Neural cell (in vitro differentiated cells): Measurements from ENCODE around the gene C1orf74. TPM values are rescaled to one million over a fixed set of nuclear protein-coding genes. Genes with fewer than 3 reads are reported as not detected.

Experiments
- H2AFZ ChIP-seq: fragments of 200-600, 300-800 bp; sonication (generic), shearing (Covaris generic); 2 replicates; pipeline ENCODE4 v1.6.0; 2014; ENCODE audit warnings: low read depth, mild to moderate bottlenecking, antibody characterized with exemption, low read length, moderate library complexity
- H3F3A ChIP-seq: fragments of 200-600 bp; shearing (Covaris generic); 2 replicates; pipeline ENCODE4 v1.6.1; 2016; ENCODE audit warnings: mild to moderate bottlenecking, moderate library complexity, mixed read lengths, antibody characterized with exemption, low read length; ENCODE audit not compliant: insufficient read depth, poor library complexity, severe bottlenecking
- H3K27ac ChIP-seq: fragments of 200-600, 300-800 bp; sonication (generic), shearing (Covaris generic); 2 replicates; pipeline ENCODE4 v1.5.1; 2014; ENCODE audit warnings: mild to moderate bottlenecking, low read length, moderate library complexity
- H3K27me3 ChIP-seq: fragments of 300-800, 200-600 bp; sonication (generic), shearing (Covaris generic); 2 replicates; pipeline ENCODE4 v1.6.0; 2014; ENCODE audit warnings: mild to moderate bottlenecking, low read depth, low read length, moderate library complexity; ENCODE audit not compliant: insufficient read depth
- H3K36me3 ChIP-seq: fragments of 300-800, 200-600 bp; sonication (generic), shearing (Covaris generic); 2 replicates; pipeline ENCODE4 v1.5.1; 2014; ENCODE audit warnings: mild to moderate bottlenecking, antibody characterized with exemption, low read length, moderate library complexity; ENCODE audit not compliant: insufficient read depth
- H3K4me2 ChIP-seq: fragments of 300-800, 200-600 bp; sonication (generic), shearing (Covaris generic); 2 replicates; pipeline ENCODE4 v1.6.0; 2014; ENCODE audit warnings: mild to moderate bottlenecking, low read length
- H3K4me3 ChIP-seq: fragments of 300-800, 200-600 bp; sonication (generic), shearing (Covaris generic); 2 replicates; pipeline ENCODE4 v1.5.1; 2014; ENCODE audit warnings: mild to moderate bottlenecking, low read length, moderate library complexity
- H3K79me2 ChIP-seq: fragments of 200-600 bp; shearing (Covaris generic); replicated peaks from 2 replicates; pipeline ENCODE4 v1.6.0; 2014; ENCODE audit warnings: mild to moderate bottlenecking, low read length, moderate library complexity; ENCODE audit not compliant: insufficient read depth
- H3K9ac ChIP-seq: fragments of 300-800, 200-600 bp; sonication (generic), shearing (Covaris generic); 2 replicates; pipeline ENCODE4 v1.6.1; 2016; ENCODE audit warnings: mild to moderate bottlenecking, low read length, mixed read lengths
- H3K9me2 ChIP-seq: fragments of 200-600 bp; shearing (Covaris generic); 2 replicates; pipeline ENCODE4 v1.6.1; 2016; ENCODE audit warnings: mild to moderate bottlenecking, low read length, mixed read lengths; ENCODE audit not compliant: insufficient read depth
- H3K9me3 ChIP-seq: fragments of 200-600, 300-800 bp; sonication (generic), shearing (Covaris generic); 2 replicates; pipeline ENCODE4 v1.6.1; 2016; ENCODE audit warnings: mild to moderate bottlenecking, mixed run types, low read length, moderate library complexity, mixed read lengths
- H4K20me1 ChIP-seq: fragments of 200-600 bp; shearing (Covaris generic); 2 replicates; pipeline ENCODE4 v1.6.1; 2016; ENCODE audit warnings: mild to moderate bottlenecking, mixed run types; ENCODE audit not compliant: insufficient read depth
- EP300 ChIP-seq: fragments of 450-650 bp; conservative IDR thresholded peaks from 2 replicates; pipeline ENCODE4 v1.6.1; 2014; ENCODE audit warnings: antibody characterized with exemption, mild to moderate bottlenecking, moderate library complexity; ENCODE audit not compliant: poor library complexity, severe bottlenecking
- EZH2 ChIP-seq: fragments of 200-600, 300-800 bp; shearing (Covaris generic), sonication (generic); IDR thresholded peaks from 2 replicates; pipeline ENCODE4 v1.6.1; 2014; ENCODE audit warnings: antibody characterized with exemption, low read length, borderline replicate concordance, mild to moderate bottlenecking; ENCODE audit not compliant: insufficient read depth, poor library complexity, severe bottlenecking
- MXI1 ChIP-seq: fragments of 450-650 bp; conservative IDR thresholded peaks from 2 replicates; pipeline ENCODE4 v1.6.1; 2014; ENCODE audit warnings: antibody characterized with exemption, mild to moderate bottlenecking; ENCODE audit not compliant: poor library complexity, severe bottlenecking
- POLR2AphosphoS5 ChIP-seq: IDR thresholded peaks from 2 replicates; pipeline ENCODE4 v1.6.1; 2012
- RAD21 ChIP-seq: fragments of 450-650 bp; conservative IDR thresholded peaks from 2 replicates; pipeline ENCODE4 v1.6.1; 2014; ENCODE audit warnings: antibody characterized with exemption, mild to moderate bottlenecking, moderate library complexity
- REST ChIP-seq: IDR thresholded peaks from 2 replicates; pipeline ENCODE4 v1.6.1; 2012; ENCODE audit warnings: borderline replicate concordance
- SMC3 ChIP-seq: fragments of 450-650 bp; conservative IDR thresholded peaks from 2 replicates; pipeline ENCODE4 v1.6.1; 2014; ENCODE audit warnings: antibody characterized with exemption, mild to moderate bottlenecking, moderate library complexity; ENCODE audit not compliant: poor library complexity
- TAF1 ChIP-seq: IDR thresholded peaks from 2 replicates; pipeline ENCODE4 v1.6.1; 2012; ENCODE audit warnings: low read depth
- polyA plus RNA-seq: library from polyadenylated mRNA; depleted of rRNA; stranded (reverse); fragments of >200 nt; gene quantifications from 2 replicates; pipeline ENCODE4 v1.2.3, GENCODE V29; 2014
- TF ChIP-seq, protein P1 (sequence below): fragments of 450-650 bp; IDR thresholded peaks from 2 replicates; pipeline ENCODE4 v1.5.1; 2014; ENCODE audit warnings: antibody characterized with exemption, mild to moderate bottlenecking, moderate library complexity; ENCODE audit not compliant: poor library complexity, severe bottlenecking

C1orf74 gene
- polyA plus RNA-seq, 1 donor from 2014 or later, result 1.4 TPM

DNA sequence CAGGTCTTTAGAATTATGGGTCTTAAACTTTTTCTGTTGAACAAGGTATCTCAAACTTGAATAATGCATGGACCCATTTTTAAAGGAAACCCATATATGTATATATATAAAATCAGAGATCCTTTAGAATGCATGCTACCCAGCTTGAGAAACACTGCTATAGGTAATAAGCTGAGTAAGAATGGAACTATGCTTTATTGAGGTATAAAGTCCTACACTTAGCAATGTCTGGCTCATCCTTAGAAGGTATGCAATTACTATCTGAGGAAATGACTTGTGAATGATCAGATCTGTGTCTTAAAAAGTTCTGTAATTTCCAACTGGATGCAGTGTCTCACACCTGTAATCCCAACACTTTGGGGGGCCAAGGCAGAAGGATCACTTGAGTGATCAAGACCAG, 17.3 kb downstream of the C1orf74 start:
- H2AFZ ChIP-seq, result no peak overlapping the region
- no peaks in the 10 kb centered on the region for H3K79me2 ChIP-seq
- no peaks in the 10 kb centered on the region for H3K9me3 ChIP-seq
- no peaks in the 10 kb centered on the region for H3F3A ChIP-seq
- H3K36me3 ChIP-seq, result no peaks in the 10 kb centered on the region
- no peaks in the 10 kb centered on the region for H3K9me2 ChIP-seq
- no peaks in the 10 kb centered on the region for H4K20me1 ChIP-seq
- no peak overlapping the region for H3K4me3 ChIP-seq
- H3K9ac ChIP-seq, result no peak overlapping the region
- no peak overlapping the region for H3K4me2 ChIP-seq
- no peaks in the 10 kb centered on the region for H3K27me3 ChIP-seq
- TF ChIP-seq EZH2 (no peak), EP300 (no peak), TAF1 (no peak), REST (no peak), POLR2AphosphoS5 (no peak), SMC3 (no peak), RAD21 (no peak), MXI1 (no peak)
- TF ChIP-seq, protein P1, sequence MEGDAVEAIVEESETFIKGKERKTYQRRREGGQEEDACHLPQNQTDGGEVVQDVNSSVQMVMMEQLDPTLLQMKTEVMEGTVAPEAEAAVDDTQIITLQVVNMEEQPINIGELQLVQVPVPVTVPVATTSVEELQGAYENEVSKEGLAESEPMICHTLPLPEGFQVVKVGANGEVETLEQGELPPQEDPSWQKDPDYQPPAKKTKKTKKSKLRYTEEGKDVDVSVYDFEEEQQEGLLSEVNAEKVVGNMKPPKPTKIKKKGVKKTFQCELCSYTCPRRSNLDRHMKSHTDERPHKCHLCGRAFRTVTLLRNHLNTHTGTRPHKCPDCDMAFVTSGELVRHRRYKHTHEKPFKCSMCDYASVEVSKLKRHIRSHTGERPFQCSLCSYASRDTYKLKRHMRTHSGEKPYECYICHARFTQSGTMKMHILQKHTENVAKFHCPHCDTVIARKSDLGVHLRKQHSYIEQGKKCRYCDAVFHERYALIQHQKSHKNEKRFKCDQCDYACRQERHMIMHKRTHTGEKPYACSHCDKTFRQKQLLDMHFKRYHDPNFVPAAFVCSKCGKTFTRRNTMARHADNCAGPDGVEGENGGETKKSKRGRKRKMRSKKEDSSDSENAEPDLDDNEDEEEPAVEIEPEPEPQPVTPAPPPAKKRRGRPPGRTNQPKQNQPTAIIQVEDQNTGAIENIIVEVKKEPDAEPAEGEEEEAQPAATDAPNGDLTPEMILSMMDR, result no peak
- H3K27ac ChIP-seq, result no peak overlapping the region

DNA sequence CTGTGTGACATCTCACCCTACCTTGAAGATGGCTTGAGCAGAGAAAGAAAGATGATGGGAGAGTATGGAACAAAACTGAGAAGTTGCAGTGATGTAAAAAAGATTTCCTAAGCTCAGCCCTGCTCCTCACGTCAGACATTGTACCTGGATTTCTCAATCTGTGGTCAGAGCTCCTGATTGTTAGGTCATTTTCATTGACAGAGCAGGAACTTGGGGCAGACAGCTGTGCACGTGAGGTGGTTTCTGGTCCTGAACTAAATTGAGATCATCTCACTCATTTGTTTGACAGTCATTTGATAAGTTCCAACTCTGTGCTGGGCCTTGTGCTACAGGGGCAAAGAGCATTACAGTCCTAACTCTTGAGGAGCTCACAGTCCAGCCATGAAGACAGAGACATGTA, 18.3 kb downstream of the C1orf74 start:
- no peak overlapping the region for H3K9ac ChIP-seq
- H3K9me2 ChIP-seq, result no peaks in the 10 kb centered on the region
- no peaks in the 10 kb centered on the region for H3K27me3 ChIP-seq
- H4K20me1 ChIP-seq, result no peaks in the 10 kb centered on the region
- no peak overlapping the region for H3K27ac ChIP-seq
- H3K4me2 ChIP-seq, result no peak overlapping the region
- no peak overlapping the region for H3K4me3 ChIP-seq
- H3K9me3 ChIP-seq, result no peaks in the 10 kb centered on the region
- H3F3A ChIP-seq, result no peaks in the 10 kb centered on the region
- no peaks in the 10 kb centered on the region for H3K36me3 ChIP-seq
- no peak for TF ChIP-seq TAF1
- no peak for TF ChIP-seq EZH2
- no peak for TF ChIP-seq EP300
- TF ChIP-seq MXI1, result no peak
- no peak for TF ChIP-seq REST
- no peak for TF ChIP-seq RAD21
- no peak for TF ChIP-seq POLR2AphosphoS5
- TF ChIP-seq SMC3, result no peak
- TF ChIP-seq, protein P1, result no peak
- H3K79me2 ChIP-seq, result no peaks in the 10 kb centered on the region
- H2AFZ ChIP-seq, result no peak overlapping the region
